Mesenchymal stem cell (in vitro differentiated cells and primary cell): ENCODE measurements around the gene PBRM1. TPM values are rescaled to one million over a fixed set of nuclear protein-coding genes. Genes with fewer than 3 reads are reported as not detected.
A peak's percentile ranks its signal among the peaks of the same experiment; 100 is the strongest.

Experiments
- DNase-seq: peaks from one replicate; pipeline ENCODE4 v3.0.0-alpha.2; 2013
- H2AFZ ChIP-seq: one replicate; pipeline ENCODE4 v1.6.1; 2013; ENCODE audit warnings: low read depth, mild to moderate bottlenecking, control low read depth, inconsistent platforms, low read length, moderate library complexity
- H2AK5ac ChIP-seq: 2 replicates; pipeline ENCODE4 v1.6.1; 2013; ENCODE audit warnings: low read length, moderate library complexity, mild to moderate bottlenecking, inconsistent platforms; ENCODE audit not compliant: severe bottlenecking
- H2BK120ac ChIP-seq: one replicate; pipeline ENCODE4 v1.6.1; 2013; ENCODE audit warnings: low read depth, mild to moderate bottlenecking, inconsistent platforms, low read length, moderate library complexity
- H2BK12ac ChIP-seq, 2 experiments: one replicate each; pipeline ENCODE4 v1.6.1; 2013; ENCODE audit warnings: inconsistent platforms in 2 of 2, low read length in 2 of 2, mild to moderate bottlenecking in 2 of 2, moderate library complexity in 2 of 2, control low read depth in 1 of 2
- H2BK15ac ChIP-seq: one replicate; pipeline ENCODE4 v1.6.1; 2013; ENCODE audit warnings: mild to moderate bottlenecking, low read depth, inconsistent platforms; ENCODE audit not compliant: poor library complexity, severe bottlenecking
- H2BK5ac ChIP-seq: 2 replicates; pipeline ENCODE4 v1.6.1; 2013; ENCODE audit warnings: low read depth, mild to moderate bottlenecking, low read length, control low read depth, inconsistent platforms; ENCODE audit not compliant: poor library complexity, severe bottlenecking
- H3K14ac ChIP-seq, 2 experiments: one replicate each; pipeline ENCODE4 v1.6.1; 2013; ENCODE audit warnings: inconsistent platforms in 2 of 2, low read length in 2 of 2, control low read depth in 1 of 2, mild to moderate bottlenecking in 1 of 2, moderate library complexity in 1 of 2
- H3K18ac ChIP-seq, 2 experiments: one replicate each; pipeline ENCODE4 v1.6.1; 2013; ENCODE audit warnings: inconsistent platforms in 2 of 2, low read length in 2 of 2, control low read depth in 1 of 2, low read depth in 1 of 2, mild to moderate bottlenecking in 1 of 2
- H3K23ac ChIP-seq, 2 experiments: one replicate each; pipeline ENCODE4 v1.6.1; 2013; ENCODE audit warnings: inconsistent platforms in 2 of 2, low read length in 2 of 2, mild to moderate bottlenecking in 2 of 2, moderate library complexity in 2 of 2, control low read depth in 1 of 2
- H3K27ac ChIP-seq: 2 replicates; pipeline ENCODE4 v1.5.1; 2013; ENCODE audit warnings: mild to moderate bottlenecking, moderate library complexity, low read length, control low read depth, inconsistent platforms; ENCODE audit not compliant: poor library complexity, severe bottlenecking
- H3K27me3 ChIP-seq, 2 experiments: 2 replicates each; pipeline versions ENCODE4 v1.6.1 to v1.7.0; 2013; ENCODE audit warnings: low read length in 2 of 2, mild to moderate bottlenecking in 2 of 2, moderate library complexity in 2 of 2, control low read depth in 1 of 2, inconsistent platforms in 1 of 2; ENCODE audit not compliant: control insufficient read depth in 1 of 2, insufficient read depth in 1 of 2
- H3K36me3 ChIP-seq, 2 experiments: 2 replicates each; pipeline versions ENCODE4 v1.6.1 to v1.7.0; 2013; ENCODE audit warnings: low read length in 2 of 2, control low read depth in 1 of 2, inconsistent platforms in 1 of 2, low read depth in 1 of 2, mild to moderate bottlenecking in 1 of 2; ENCODE audit not compliant: insufficient read depth in 2 of 2, control insufficient read depth in 1 of 2
- H3K4ac ChIP-seq, 2 experiments: one replicate each; pipeline ENCODE4 v1.6.1; 2013; ENCODE audit warnings: inconsistent platforms in 2 of 2, low read length in 2 of 2, mild to moderate bottlenecking in 2 of 2, moderate library complexity in 2 of 2, control low read depth in 1 of 2, low read depth in 1 of 2
- H3K4me1 ChIP-seq: 2 replicates; pipeline ENCODE4 v1.6.1; 2013; ENCODE audit warnings: low read depth, low read length, control low read depth; ENCODE audit not compliant: control insufficient read depth, insufficient read depth
- H3K4me2 ChIP-seq: 2 replicates; pipeline ENCODE4 v1.6.1; 2013; ENCODE audit warnings: low read length, mild to moderate bottlenecking, inconsistent platforms; ENCODE audit not compliant: poor library complexity, severe bottlenecking
- H3K4me3 ChIP-seq, 2 experiments: 2 replicates each; pipeline versions ENCODE4 v1.5.1 to v1.7.0; 2013; ENCODE audit warnings: low read length in 2 of 2, mild to moderate bottlenecking in 2 of 2, control low read depth in 1 of 2, low read depth in 1 of 2; ENCODE audit not compliant: insufficient read depth in 1 of 2
- H3K79me1 ChIP-seq: replicated peaks from 2 replicates; pipeline ENCODE4 v1.6.1; 2013; ENCODE audit warnings: mild to moderate bottlenecking, control low read depth, low read length, inconsistent platforms; ENCODE audit not compliant: poor library complexity, severe bottlenecking
- H3K9ac ChIP-seq: 2 replicates; pipeline ENCODE4 v1.7.0; 2013; ENCODE audit warnings: mild to moderate bottlenecking, low read length, moderate library complexity
- H3K9me3 ChIP-seq: 2 replicates; pipeline ENCODE4 v1.7.0; 2013; ENCODE audit warnings: mild to moderate bottlenecking, low read length; ENCODE audit not compliant: control insufficient read depth
- H4K8ac ChIP-seq: one replicate; pipeline ENCODE4 v1.6.1; 2013; ENCODE audit warnings: inconsistent platforms, mild to moderate bottlenecking, low read length, moderate library complexity
- H4K91ac ChIP-seq: one replicate; pipeline ENCODE4 v1.6.1; 2013; ENCODE audit warnings: mild to moderate bottlenecking, low read length, inconsistent platforms
- WGBS: methylation state at CpG from one replicate; pipeline ENCODE4 v1.1.7; 2013; ENCODE audit warnings: mixed read lengths; 5-methylcytosine and 5-hydroxymethylcytosine counted together
- small RNA-seq: library from polyadenylated mRNA; stranded (forward); fragments of <200 nt; extraction: miRNeasy Mini kit (QIAGEN cat#:217004); gene quantifications from one replicate; pipeline ENCODE3, GENCODE V24; 2013; ENCODE audit warnings: low read depth

The PBRM1 gene

DNA sequence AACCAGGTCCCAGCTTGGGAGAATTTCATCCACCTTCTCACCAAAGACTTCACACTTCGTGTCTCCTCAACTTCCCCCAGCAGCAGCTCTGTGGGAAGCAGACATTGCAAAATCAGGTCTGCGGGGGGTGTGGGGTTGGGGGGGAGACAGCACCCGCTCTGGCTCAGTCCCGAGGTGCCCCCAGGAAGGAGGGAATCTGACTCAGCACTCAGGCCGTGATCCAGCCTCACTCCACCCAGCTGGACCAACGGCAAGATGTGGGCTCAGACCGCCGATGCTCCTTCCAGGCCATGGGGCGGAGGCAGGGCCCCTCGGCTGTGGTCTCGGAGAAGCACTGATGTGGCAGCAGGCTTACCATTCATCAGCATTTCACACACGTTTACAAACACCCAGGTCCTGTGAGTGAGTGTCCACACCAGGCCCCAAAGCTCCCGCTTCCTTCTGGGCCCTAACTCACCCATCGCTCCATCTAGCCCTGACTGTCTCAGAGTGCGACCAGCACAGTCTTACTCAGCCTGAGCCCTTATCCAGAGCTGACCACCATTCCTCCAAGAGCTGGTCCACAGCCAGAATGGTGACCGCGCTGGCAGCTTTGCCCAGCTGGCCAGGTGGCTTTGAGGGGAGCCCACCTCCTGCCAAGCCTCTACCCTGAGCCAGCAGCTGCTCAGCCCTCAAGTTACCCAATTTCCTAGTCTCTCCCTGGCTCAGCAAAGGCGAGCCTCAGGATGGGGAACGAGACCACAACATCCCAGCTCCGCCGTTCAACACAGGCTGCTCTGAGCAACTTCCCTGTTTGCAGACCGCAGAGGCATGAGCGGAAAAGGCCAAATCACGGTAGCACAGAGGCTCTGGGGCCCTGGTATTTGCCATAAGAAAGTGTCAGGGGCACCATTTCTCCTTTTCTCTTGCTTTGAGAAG lies 187.3 kb downstream of the PBRM1 start:
- no peak overlapping the region for H3K23ac ChIP-seq
- H2BK15ac ChIP-seq, result no peak overlapping the region
- peak overlapping the region in 1 of 2 experiments; percentile 23 for H3K4me3 ChIP-seq
- no peak overlapping the region for H2BK120ac ChIP-seq
- H3K14ac ChIP-seq, result peak overlapping the region in 1 of 2 experiments; percentile 56
- peak overlapping the region in 1 of 2 experiments; percentile 73 for H3K18ac ChIP-seq
- H2BK12ac ChIP-seq, result peak overlapping the region in 1 of 2 experiments; percentile 17
- peaks cover under 1 to 13% of the 10 kb centered on the region in 2 experiments for H3K36me3 ChIP-seq
- no peak overlapping the region for H4K91ac ChIP-seq
- no peak overlapping the region for H2AK5ac ChIP-seq
- H3K4me1 ChIP-seq, result peaks cover 40% of the 10 kb centered on the region
- peak overlapping the region; percentile 48 for H3K9ac ChIP-seq
- peaks cover 0 to 6% of the 10 kb centered on the region in 2 experiments for H3K27me3 ChIP-seq
- peaks cover 7% of the 10 kb centered on the region for H3K79me1 ChIP-seq
- peak overlapping the region; percentile 57 for H4K8ac ChIP-seq
- no peak overlapping the region for H3K4ac ChIP-seq
- H3K4me2 ChIP-seq, result no peak overlapping the region
- no peaks in the 10 kb centered on the region for H3K9me3 ChIP-seq
- H2AFZ ChIP-seq, result no peak overlapping the region
- WGBS, result 84% methylated on average over 24 of the region's 24 CpGs
- H3K27ac ChIP-seq, result no peak overlapping the region
- no peak overlapping the region for H2BK5ac ChIP-seq
- no peak for DNase-seq

DNA sequence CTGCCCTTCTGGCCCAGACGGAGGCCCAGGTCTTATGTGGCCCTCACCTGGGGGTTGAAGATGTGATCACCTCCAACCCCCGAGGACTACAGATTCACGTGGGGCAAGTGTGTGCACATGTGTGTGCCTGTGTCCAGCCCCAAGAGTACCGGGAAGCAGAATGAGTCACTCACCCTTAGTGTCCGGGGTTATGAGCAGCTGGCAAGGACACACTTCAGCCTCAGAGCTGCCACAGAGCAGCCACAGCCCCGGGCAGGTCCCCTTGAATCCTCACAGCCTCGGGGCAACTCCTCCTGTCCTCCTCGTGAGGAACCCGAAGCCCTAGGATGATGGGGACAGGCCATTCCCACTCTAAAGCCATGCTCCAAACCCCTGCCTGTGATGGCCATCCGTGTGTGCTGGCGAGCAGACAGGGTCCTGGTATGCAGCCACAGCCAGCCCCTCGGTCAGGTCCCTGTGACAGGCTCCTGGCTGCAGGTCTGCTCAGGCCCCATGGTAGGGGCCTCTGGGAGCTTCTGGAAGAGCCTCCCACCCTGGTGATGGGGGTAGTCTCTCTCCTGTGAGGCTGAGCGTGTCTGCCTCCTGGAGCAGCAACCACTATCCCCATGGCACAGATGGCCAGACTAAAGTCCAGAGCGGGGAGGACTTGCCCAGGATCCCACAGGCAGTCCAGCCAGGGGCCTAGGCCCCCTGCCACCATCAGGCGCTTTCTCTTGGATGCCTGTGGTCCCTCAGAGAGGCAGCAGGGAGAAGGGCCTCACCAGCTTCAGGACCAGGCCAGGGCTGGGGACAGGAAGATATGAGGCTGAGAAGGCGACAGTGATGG lies 189.7 kb downstream of the PBRM1 start:
- Histone ChIP-seq H2BK120ac (no peak overlapping the region), H3K27ac (no peak overlapping the region), H3K4ac (no peak overlapping the region), H3K9me3 (no peaks in the 10 kb centered on the region), H3K4me1 (peaks cover 59% of the 10 kb centered on the region), H2AFZ (no peak overlapping the region), H3K27me3 (no peaks in the 10 kb centered on the region), H2BK15ac (no peak overlapping the region), H3K79me1 (peaks cover 15% of the 10 kb centered on the region), H3K4me3 (peak overlapping the region in 1 of 2 experiments; percentile 16), H3K9ac (peak overlapping the region; percentile 49), H3K4me2 (no peak overlapping the region), H3K23ac (no peak overlapping the region), H2AK5ac (no peak overlapping the region), H3K14ac (no peak overlapping the region), H2BK12ac (peak overlapping the region in 1 of 2 experiments; percentile 31), H3K18ac (peak overlapping the region; percentile 52 to 63), H2BK5ac (no peak overlapping the region), H4K8ac (peak overlapping the region; percentile 50), H4K91ac (no peak overlapping the region), H3K36me3 (peaks cover 24 to 37% of the 10 kb centered on the region in 2 experiments)
- WGBS, result 66% methylated on average over 16 of the region's 16 CpGs
- peak; percentile 69 for DNase-seq

Small RNA genes lying within 50 kb of the gene (small RNA-seq; reads per million reads assigned to genes)
- gene AC006254.2, result not detected
- 3,259 reads per million, percentile 99 among the genes with 10 or more reads in this experiment for gene RF00569
- gene RF01183, result not detected
- gene RNU6-856P, result not detected
- not detected for gene RNU6ATAC16P
- 1.7 reads per million for gene SNORD19
- not detected for gene SNORD19B
- gene SNORD69, result 2,650 reads per million, percentile 99 among the genes with 10 or more reads in this experiment
